SK-N-SH (cell line): ENCODE data around the gene SLC25A20. TPM values are rescaled to one million over a fixed set of nuclear protein-coding genes. Genes with fewer than 3 reads are reported as not detected.

Experiments
- CTCF ChIA-PET: fragments of 300-600, 350-600 bp; formaldehyde crosslinking; extraction: SDS; loops from one replicate; lab custom pipeline; 2021; lab: Yijun Ruan, JAX
- POLR2A ChIA-PET: fragments of 350-600 bp; sonication (Branson Sonifier 250); formaldehyde crosslinking; extraction: SDS; loops from one replicate; lab custom pipeline; 2020; ENCODE audit warnings: antibody characterized with exemption, inconsistent platforms; lab: Yijun Ruan, JAX
- DNase-seq: peaks from one replicate; pipeline ENCODE4 v3.0.0; 2012
- H2AFZ ChIP-seq: fragments of 200-600 bp; sonication (generic); 2 replicates; pipeline ENCODE4 v1.8.1; 2016; ENCODE audit warnings: antibody characterized with exemption, mild to moderate bottlenecking, low read depth
- H3F3A ChIP-seq: fragments of 200-600 bp; sonication (generic); replicated peaks from 2 replicates; pipeline ENCODE3; 2016; ENCODE audit warnings: antibody characterized with exemption, mild to moderate bottlenecking; ENCODE audit not compliant: insufficient read depth
- H3K27ac ChIP-seq, 2 experiments: fragments of 200-500 bp in 1 of 2; fragments of 200-600 bp in 1 of 2; sonication (Bioruptor generic) in 1 of 2; sonication (generic), shearing (Covaris generic) in 1 of 2; 2 replicates each; pipeline versions ENCODE4 v1.5.1 to v1.6.1; 2014 to 2016; ENCODE audit warnings: low read depth in 2 of 2, inconsistent platforms in 1 of 2, low read length in 1 of 2, mild to moderate bottlenecking in 1 of 2, mixed read lengths in 1 of 2
- H3K27me3 ChIP-seq: fragments of 200-600 bp; sonication (generic), shearing (Covaris generic); 2 replicates; pipeline ENCODE4 v1.6.1; 2016; ENCODE audit warnings: mixed run types; ENCODE audit not compliant: insufficient read depth
- H3K36me3 ChIP-seq, 2 experiments: fragments of 200-500 bp in 1 of 2; fragments of 200-600 bp in 1 of 2; sonication (Bioruptor generic) in 1 of 2; sonication (generic) in 1 of 2; replicated peaks in 1 of 2; 2 replicates each; pipeline versions ENCODE3 to v1.5.1; 2014 to 2016; ENCODE audit warnings: low read length in 1 of 2, mild to moderate bottlenecking in 1 of 2; ENCODE audit not compliant: insufficient read depth in 2 of 2, control insufficient read depth in 1 of 2
- H3K4me1 ChIP-seq, 2 experiments: fragments of 200-500 bp in 1 of 2; fragments of 200-600 bp in 1 of 2; sonication (Bioruptor generic) in 1 of 2; sonication (generic), shearing (Covaris generic) in 1 of 2; 2 replicates each; pipeline versions ENCODE4 v1.5.1 to v1.6.1; 2014 to 2016; ENCODE audit warnings: low read depth in 1 of 2, low read length in 1 of 2, mixed run types in 1 of 2; ENCODE audit not compliant: insufficient read depth in 2 of 2, control insufficient read depth in 1 of 2
- H3K4me2 ChIP-seq: fragments of 200-600 bp; sonication (generic), shearing (Covaris generic); 2 replicates; pipeline ENCODE4 v1.6.1; 2017; ENCODE audit warnings: mixed run types
- H3K4me3 ChIP-seq, 2 experiments: fragments of 200-500 bp in 1 of 2; fragments of 200-600 bp in 1 of 2; sonication (Bioruptor generic) in 1 of 2; sonication (generic), shearing (Covaris generic) in 1 of 2; 2 replicates each; pipeline versions ENCODE4 v1.5.1 to v1.8.1; 2014 to 2016; ENCODE audit warnings: low read depth in 2 of 2, inconsistent platforms in 1 of 2, low read length in 1 of 2, mild to moderate bottlenecking in 1 of 2, mixed read lengths in 1 of 2, moderate library complexity in 1 of 2
- H3K79me2 ChIP-seq: fragments of 200-600 bp; sonication (generic); 2 replicates; pipeline ENCODE4 v1.8.1; 2017; ENCODE audit warnings: mild to moderate bottlenecking; ENCODE audit not compliant: insufficient read depth
- H3K9ac ChIP-seq: fragments of 200-600 bp; sonication (generic); 2 replicates; pipeline ENCODE4 v1.6.1; 2017; ENCODE audit warnings: mixed run types
- H3K9me2 ChIP-seq: fragments of 200-600 bp; sonication (generic); 2 replicates; pipeline ENCODE4 v1.6.1; 2017; ENCODE audit warnings: mixed run types
- H3K9me3 ChIP-seq: fragments of 200-600 bp; sonication (generic); 2 replicates; pipeline ENCODE4 v1.6.1; 2017; ENCODE audit warnings: mixed run types, mild to moderate bottlenecking, moderate library complexity
- H4K20me1 ChIP-seq: fragments of 200-600 bp; sonication (generic); 2 replicates; pipeline ENCODE4 v1.6.1; 2017; ENCODE audit warnings: mild to moderate bottlenecking, mixed run types; ENCODE audit not compliant: insufficient read depth
- CHD2 ChIP-seq: fragments of 150-350 bp; IDR thresholded peaks from 2 replicates; pipeline ENCODE4 v1.6.1; 2018; ENCODE audit warnings: low read length; ENCODE audit not compliant: partially characterized antibody
- CTCF ChIP-seq: fragments of 200-600 bp; sonication (generic); IDR thresholded peaks from 2 replicates; pipeline ENCODE4 v1.6.1; 2017; ENCODE audit warnings: antibody characterized with exemption, mild to moderate bottlenecking, moderate library complexity
- ELF1 ChIP-seq: IDR thresholded peaks from 2 replicates; pipeline ENCODE4 v1.4.0; 2012
- FOXM1 ChIP-seq: IDR thresholded peaks from 2 replicates; pipeline ENCODE4 v1.4.0; 2012; ENCODE audit warnings: low read depth, mild to moderate bottlenecking
- IRF3 ChIP-seq: fragments of 150-350 bp; IDR thresholded peaks from 2 replicates; pipeline ENCODE4 v1.6.1; 2016; ENCODE audit warnings: mild to moderate bottlenecking, low read depth, low read length
- MEF2A ChIP-seq: IDR thresholded peaks from 2 replicates; pipeline ENCODE4 v1.4.0; 2012; ENCODE audit warnings: low read depth, borderline replicate concordance
- NFIC ChIP-seq: IDR thresholded peaks from 2 replicates; pipeline ENCODE4 v1.4.0; 2012; ENCODE audit warnings: borderline replicate concordance
- PBX3 ChIP-seq: IDR thresholded peaks from 2 replicates; pipeline ENCODE4; 2012
- POLR2AphosphoS5 ChIP-seq: IDR thresholded peaks from 2 replicates; pipeline ENCODE4 v1.6.1; 2012; ENCODE audit warnings: low read depth, low read length
- RAD21 ChIP-seq: IDR thresholded peaks from 2 replicates; pipeline ENCODE4 v1.6.1; 2012; ENCODE audit warnings: mild to moderate bottlenecking, low read length
- RCOR1 ChIP-seq: fragments of 150-350 bp; IDR thresholded peaks from 2 replicates; pipeline ENCODE4 v1.6.1; 2017; ENCODE audit warnings: antibody characterized with exemption, low read length
- REST ChIP-seq: IDR thresholded peaks from 2 replicates; pipeline ENCODE4 v1.6.1; 2012; ENCODE audit warnings: mild to moderate bottlenecking, low read depth, low read length, moderate library complexity
- RFX5 ChIP-seq: IDR thresholded peaks from 2 replicates; pipeline ENCODE4 v1.6.1; 2012; ENCODE audit warnings: mild to moderate bottlenecking, improper control_type of control experiment, low read length
- SIN3A ChIP-seq: IDR thresholded peaks from 2 replicates; pipeline ENCODE4 v1.6.1; 2012; ENCODE audit warnings: low read depth, mild to moderate bottlenecking, low read length, moderate library complexity, borderline replicate concordance
- TCF12 ChIP-seq: IDR thresholded peaks from 2 replicates; pipeline ENCODE4 v1.4.0; 2012
- USF1 ChIP-seq: IDR thresholded peaks from 2 replicates; pipeline ENCODE4 v1.4.0; 2012; ENCODE audit warnings: low read depth, borderline replicate concordance
- USF2 ChIP-seq: fragments of 150-350 bp; IDR thresholded peaks from 2 replicates; pipeline ENCODE4 v1.6.1; 2017; ENCODE audit warnings: antibody characterized with exemption, low read length, low read depth, borderline replicate concordance
- YY1 ChIP-seq: IDR thresholded peaks from 2 replicates; pipeline ENCODE4 v1.4.0; 2012; ENCODE audit warnings: low read depth, mild to moderate bottlenecking
- ZBTB33 ChIP-seq: IDR thresholded peaks from 2 replicates; pipeline ENCODE4 v1.4.0; 2012; ENCODE audit warnings: low read depth, borderline replicate concordance
- WGBS: methylation state at CpG from one replicate; pipeline ENCODE4 v1.1.6; 2017; ENCODE audit warnings: low lambda C conversion rate; 5-methylcytosine and 5-hydroxymethylcytosine counted together
- polyA plus RNA-seq, 3 experiments: library from polyadenylated mRNA; depleted of rRNA; stranded (reverse); fragments of >200 nt; gene quantifications; 2 replicates each; pipeline ENCODE4 v1.2.3, GENCODE V29; 2012

The SLC25A20 gene
- polyA plus RNA-seq, 1 of the 3 experiments (the other 2 are of a cell fraction): 30.3 TPM

- WGBS: 96% methylated on average over 5 of the region's 6 CpGs
- H3K9me3 ChIP-seq: no peaks in the 10 kb centered on the region
- CTCF ChIA-PET: interaction anchor here (0.7 kb wide), 1 partner anchor 108 kb away, joined by 3 read pairs; no protein-coding TSS in a partner anchor
These were observed 18.7 kb downstream of the SLC25A20 start for GRCh38 chr3:48879994-48880377.

More at GRCh38 chr3:48879994-48880377, 18.7 kb downstream of the SLC25A20 start:
- H3K27me3 ChIP-seq: no peaks in the 10 kb centered on the region
- no peaks in the 10 kb centered on the region for H3K9me2 ChIP-seq
- no peak overlapping the region for H3K9ac ChIP-seq
- no peaks in the 10 kb centered on the region for H3K4me1 ChIP-seq
- POLR2A ChIA-PET: no interaction called here
- TF ChIP-seq USF2 (no peak), NFIC (no peak), USF1 (no peak), CTCF (no peak), PBX3 (no peak), FOXM1 (no peak), IRF3 (no peak), RCOR1 (no peak), RFX5 (no peak), SIN3A (no peak), REST (no peak), CHD2 (no peak), ELF1 (no peak), POLR2AphosphoS5 (no peak), RAD21 (no peak), MEF2A (no peak), TCF12 (no peak), YY1 (no peak), ZBTB33 (no peak)
- no peak overlapping the region for H2AFZ ChIP-seq
- H3F3A ChIP-seq: no peaks in the 10 kb centered on the region
- DNase-seq: no peak
- no peak overlapping the region for H3K4me3 ChIP-seq
- peaks cover 0 to under 1% of the 10 kb centered on the region in 2 experiments for H3K36me3 ChIP-seq
- no peaks in the 10 kb centered on the region for H4K20me1 ChIP-seq
- H3K79me2 ChIP-seq: no peaks in the 10 kb centered on the region
- H3K4me2 ChIP-seq: no peak overlapping the region
- H3K27ac ChIP-seq: no peak overlapping the region
